HG02678 (cell line): ENCODE results near the gene POTEB.
"Not testable (repeated sequence)": the region's sequence is repeated elsewhere in the genome, so short reads cannot be mapped to it uniquely, and the experiment has no call there.

Source experiments
- ATAC-seq: cut with Tn5 transposase; IDR thresholded peaks from one replicate; pipeline ENCODE4 v1.9.1; 2021; ENCODE audit warnings: mild to moderate bottlenecking, moderate library complexity; ENCODE audit not compliant: unreplicated experiment

Gene POTEB

GRCh38 chr15:21877635-21878034, at the start of gene POTEB:
Gene POTEB, minus strand, starts transcription at chr15:21877735. Its CDS starts 489 bp downstream, at chr15:21877246.
- not testable (repeated sequence) for ATAC-seq

GRCh38 chr15:21890955-21891354, 13.4 kb upstream of the POTEB start:
- not testable (repeated sequence) for ATAC-seq

DNA sequence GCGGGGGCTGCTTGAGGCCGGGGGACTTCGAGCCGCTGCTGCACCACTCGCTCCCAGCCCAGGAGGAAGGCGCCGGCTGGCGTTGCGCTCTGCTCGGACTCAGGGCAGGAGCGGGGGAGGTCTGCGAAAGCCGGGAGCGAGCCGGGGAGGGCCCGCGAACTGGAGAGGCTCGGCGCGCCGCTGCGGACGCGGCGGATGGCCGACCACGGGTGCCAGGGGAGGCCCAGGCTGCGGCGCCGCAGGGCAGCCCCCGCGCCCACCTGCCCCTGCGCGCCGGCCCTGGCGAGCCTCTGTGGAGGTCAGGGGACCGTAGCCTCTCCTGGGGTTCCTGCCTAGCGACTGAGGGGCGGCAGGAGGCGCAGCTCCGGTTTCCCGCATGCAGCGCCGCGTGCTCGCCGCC, 12.0 kb upstream of the POTEB start:
- not testable (repeated sequence) for ATAC-seq

DNA sequence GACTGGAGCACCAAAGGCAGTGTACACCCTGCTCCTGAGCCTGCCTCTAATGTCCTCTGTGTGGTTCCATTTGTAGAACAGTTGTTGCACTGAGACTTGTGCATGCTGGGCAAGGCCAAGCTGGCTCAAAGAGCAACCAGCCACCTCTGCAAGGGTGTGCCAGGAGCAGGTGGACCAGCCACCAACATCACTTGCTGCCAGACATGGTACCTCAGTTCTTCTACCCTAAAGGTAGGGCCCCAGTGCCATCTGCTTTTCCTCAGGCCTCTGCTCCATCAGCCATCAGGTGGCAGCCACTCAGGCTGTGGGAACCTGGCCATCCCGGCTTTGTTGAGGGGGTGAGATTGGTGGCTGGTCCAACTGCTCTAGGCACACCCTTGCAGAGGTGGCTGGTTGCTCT, 38.7 kb downstream of the POTEB start:
- not testable (repeated sequence) for ATAC-seq
